Ascending aorta (tissue), 2 donors: ENCODE measurements around the gene NECTIN2. TPM values are rescaled to one million over a fixed set of nuclear protein-coding genes. Genes with fewer than 3 reads are reported as not detected.
"Not testable (repeated sequence)": the region's sequence is repeated elsewhere in the genome, so short reads cannot be mapped to it uniquely, and the experiment has no call there.

Experiments
- DNase-seq, 2 donors: peaks; one replicate each; pipeline ENCODE4 v3.0.0-alpha.2; 2019; ENCODE audit warnings: low spot score in 2 of 2
- H3K27ac ChIP-seq, 2 donors: fragments of 200-600 bp; sonication (generic); one replicate each; pipeline ENCODE4 v1.5.1; 2016 to 2017; ENCODE audit warnings: mild to moderate bottlenecking in 1 of 2
- H3K27me3 ChIP-seq: fragments of 200-600 bp; sonication (generic); one replicate; pipeline ENCODE4 v1.5.1; 2017
- H3K36me3 ChIP-seq, 2 donors: fragments of 200-600 bp; sonication (generic); one replicate each; pipeline ENCODE4 v1.5.1; 2016
- H3K4me1 ChIP-seq, 2 donors: fragments of 200-600 bp; sonication (generic); one replicate each; pipeline ENCODE4 v1.5.1; 2016 to 2017; ENCODE audit warnings: mild to moderate bottlenecking in 1 of 2
- H3K4me3 ChIP-seq, 2 donors: fragments of 200-600 bp; sonication (generic); one replicate each; pipeline ENCODE4 v1.5.1; 2016 to 2017; ENCODE audit warnings: mild to moderate bottlenecking in 1 of 2
- H3K9me3 ChIP-seq, 2 donors: fragments of 200-600 bp; sonication (generic); one replicate each; pipeline ENCODE4 v1.5.1; 2016
- CTCF ChIP-seq, 3 experiments: fragments of 200-600 bp in 2 of 3; fragments of 450-650 bp in 1 of 3; sonication (generic) in 2 of 3; IDR thresholded peaks; one replicate each; pipeline ENCODE4 v1.5.1; 2016 to 2019; ENCODE audit warnings: antibody characterized with exemption in 3 of 3, mild to moderate bottlenecking in 1 of 3, moderate library complexity in 1 of 3
- intact Hi-C: fragments of 100-400 bp; cut with DNase I; formaldehyde crosslinking; loops from one replicate; pipeline ENCODE4 v1.15.1; 2023
- total RNA-seq: library from RNA; depleted of rRNA; stranded (reverse); fragments of >200 nt; gene quantifications from one replicate; pipeline ENCODE4 v1.1.0, GENCODE V29; 2016

The NECTIN2 gene
- total RNA-seq, 1 donor from 2014 or later, result 125 TPM

DNA sequence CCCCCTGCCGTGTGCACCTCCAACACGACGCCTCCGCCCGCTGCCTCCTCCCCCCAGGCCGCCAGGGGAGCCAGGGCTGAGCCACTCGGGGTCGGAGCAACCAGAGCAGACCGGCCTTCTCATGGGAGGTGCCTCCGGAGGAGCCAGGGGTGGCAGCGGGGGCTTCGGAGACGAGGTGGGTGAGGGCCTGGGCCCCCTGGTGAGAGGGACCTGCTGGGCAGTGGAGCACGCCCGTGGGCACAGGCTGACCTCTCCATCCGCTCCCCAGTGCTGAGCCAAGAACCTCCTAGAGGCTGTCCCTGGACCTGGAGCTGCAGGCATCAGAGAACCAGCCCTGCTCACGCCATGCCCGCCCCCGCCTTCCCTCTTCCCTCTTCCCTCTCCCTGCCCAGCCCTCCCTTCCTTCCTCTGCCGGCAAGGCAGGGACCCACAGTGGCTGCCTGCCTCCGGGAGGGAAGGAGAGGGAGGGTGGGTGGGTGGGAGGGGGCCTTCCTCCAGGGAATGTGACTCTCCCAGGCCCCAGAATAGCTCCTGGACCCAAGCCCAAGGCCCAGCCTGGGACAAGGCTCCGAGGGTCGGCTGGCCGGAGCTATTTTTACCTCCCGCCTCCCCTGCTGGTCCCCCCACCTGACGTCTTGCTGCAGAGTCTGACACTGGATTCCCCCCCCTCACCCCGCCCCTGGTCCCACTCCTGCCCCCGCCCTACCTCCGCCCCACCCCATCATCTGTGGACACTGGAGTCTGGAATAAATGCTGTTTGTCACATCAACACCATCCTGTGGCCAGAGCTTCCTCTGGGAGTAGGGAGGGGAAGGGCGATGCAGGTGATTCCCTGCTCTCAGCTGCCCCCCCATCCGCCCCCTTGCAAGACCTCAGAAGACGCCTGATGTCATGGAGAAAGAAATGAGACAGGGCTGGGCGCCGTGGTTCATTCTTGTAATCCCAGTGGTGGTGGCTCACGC lies 25.2 kb upstream of the NECTIN2 start:
- no peaks in the 10 kb centered on the region for H3K9me3 ChIP-seq
- intact Hi-C loops, result loop anchor here (1.0 to 2.0 kb wide), 3 partner anchors 12 to 74 kb away; partner anchors contain the start of gene BCAM
- peak overlapping the region; percentile 82 to 87 for H3K27ac ChIP-seq
- TF ChIP-seq CTCF (IDR thresholded peaks at IDR 0.05), result no peak
- H3K36me3 ChIP-seq, result peaks cover 8 to 20% of the 10 kb centered on the region in 2 donors
- peak; percentile 75 to 93 for DNase-seq
- H3K27me3 ChIP-seq, result no peaks in the 10 kb centered on the region
- H3K4me3 ChIP-seq, result peak overlapping the region in 1 of 2 donors; percentile 44
- peaks cover 0 to 18% of the 10 kb centered on the region in 2 donors for H3K4me1 ChIP-seq

DNA sequence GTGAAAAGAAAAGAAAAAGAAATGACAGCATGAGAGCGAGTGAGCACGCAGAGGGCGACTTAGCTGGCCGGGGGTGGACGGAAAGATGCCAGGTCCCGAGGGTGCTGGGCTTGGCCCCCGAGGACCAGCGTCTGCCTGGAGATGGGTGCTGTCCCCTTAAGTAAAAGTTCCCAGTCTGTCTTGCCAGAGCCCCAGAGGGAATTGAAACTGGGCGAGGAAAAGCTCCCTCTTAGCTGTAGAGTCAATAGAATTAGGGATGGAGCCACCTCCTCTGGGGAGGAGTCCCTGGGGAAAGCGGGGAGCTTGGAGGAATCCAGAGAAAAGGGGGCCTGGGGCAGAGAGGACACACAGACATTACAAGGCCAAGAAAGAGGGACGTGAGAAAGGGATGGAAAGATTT lies 23.9 kb upstream of the NECTIN2 start:
- no peak for TF ChIP-seq CTCF (IDR thresholded peaks at IDR 0.05)
- Histone ChIP-seq H3K36me3 (peaks cover 8 to 16% of the 10 kb centered on the region in 2 donors), H3K27me3 (no peaks in the 10 kb centered on the region), H3K9me3 (no peaks in the 10 kb centered on the region), H3K4me3 (peak overlapping the region in 1 of 2 donors; percentile 44), H3K27ac (peak overlapping the region; percentile 82 to 87), H3K4me1 (peaks cover 0 to 18% of the 10 kb centered on the region in 2 donors)
- intact Hi-C loops, result no loop called here
- DNase-seq, result no peak

- DNase-seq, result no peak
- H3K27me3 ChIP-seq, result no peaks in the 10 kb centered on the region
- H3K9me3 ChIP-seq, result no peaks in the 10 kb centered on the region
- H3K27ac ChIP-seq, result peak overlapping the region; percentile 82 to 87
- peaks cover 0 to 18% of the 10 kb centered on the region in 2 donors for H3K4me1 ChIP-seq
- TF ChIP-seq CTCF (IDR thresholded peaks at IDR 0.05), result no peak
- H3K4me3 ChIP-seq, result no peak overlapping the region
- H3K36me3 ChIP-seq, result peaks cover 8 to 16% of the 10 kb centered on the region in 2 donors
- intact Hi-C loops, result no loop called here
These were observed 23.3 kb upstream of the NECTIN2 start for GRCh38 chr19:44822670-44823372.

- DNase-seq, result no peak
- H3K4me1 ChIP-seq, result peaks cover 0 to 18% of the 10 kb centered on the region in 2 donors
- no peaks in the 10 kb centered on the region for H3K9me3 ChIP-seq
- peak overlapping the region in 1 of 2 donors; percentile 82 for H3K27ac ChIP-seq
- H3K36me3 ChIP-seq, result peaks cover 8 to 15% of the 10 kb centered on the region in 2 donors
- no peak for TF ChIP-seq CTCF (IDR thresholded peaks at IDR 0.05)
- H3K4me3 ChIP-seq, result no peak overlapping the region
- no peaks in the 10 kb centered on the region for H3K27me3 ChIP-seq
- intact Hi-C loops, result no loop called here
These were observed 22.8 kb upstream of the NECTIN2 start for GRCh38 chr19:44823373-44823698.

DNA sequence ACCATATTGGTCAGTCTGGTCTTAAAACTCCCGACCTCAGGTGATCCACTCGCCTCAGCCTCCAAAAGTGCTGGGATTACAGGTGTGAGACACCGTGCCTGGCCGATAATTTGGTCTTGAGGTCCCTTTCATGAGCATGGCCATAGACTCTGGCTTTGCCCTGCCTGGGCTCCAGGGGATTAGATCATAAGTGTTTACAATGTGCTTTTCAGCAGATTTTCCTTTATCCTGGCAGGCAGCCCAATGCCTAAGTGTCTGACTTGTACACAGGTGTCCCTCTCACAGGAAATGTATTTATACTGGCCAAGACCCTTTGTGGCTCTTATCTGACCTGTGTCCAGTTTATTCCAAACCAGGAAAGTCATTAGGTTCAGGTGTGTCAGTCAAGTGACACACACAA lies 21.3 kb upstream of the NECTIN2 start:
- intact Hi-C loops, result no loop called here
- H3K4me1 ChIP-seq, result peaks cover 0 to 18% of the 10 kb centered on the region in 2 donors
- no peak for DNase-seq
- TF ChIP-seq CTCF (IDR thresholded peaks at IDR 0.05), result no peak
- H3K4me3 ChIP-seq, result no peak overlapping the region
- H3K27ac ChIP-seq, result no peak overlapping the region
- H3K27me3 ChIP-seq, result no peaks in the 10 kb centered on the region
- H3K36me3 ChIP-seq, result peaks cover 0 to under 1% of the 10 kb centered on the region in 2 donors
- no peaks in the 10 kb centered on the region for H3K9me3 ChIP-seq

DNA sequence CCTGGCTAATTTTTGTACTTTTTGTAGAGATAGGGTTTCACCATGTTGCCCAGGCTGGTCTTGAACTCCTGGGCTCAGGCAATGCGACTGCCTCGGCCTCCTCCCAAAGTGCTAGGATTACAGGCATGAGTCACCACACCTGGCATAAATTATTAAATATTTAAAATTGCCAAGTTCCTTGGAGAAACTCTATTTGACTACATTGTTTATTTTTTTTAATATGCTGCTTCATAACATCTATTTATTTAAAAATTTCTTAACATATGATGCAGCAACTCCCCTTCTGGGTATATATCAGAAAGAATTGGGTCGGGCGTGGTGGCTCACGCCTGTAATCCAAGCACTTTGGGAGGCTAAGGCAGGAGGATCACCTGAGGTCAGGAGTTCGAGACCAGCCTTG lies 13.2 kb upstream of the NECTIN2 start:
- H3K27ac ChIP-seq, DNase-seq, intact Hi-C loops, H3K4me1 ChIP-seq, H3K36me3 ChIP-seq, H3K9me3 ChIP-seq, H3K27me3 ChIP-seq, H3K4me3 ChIP-seq: not testable (repeated sequence)

- intact Hi-C loops, H3K27me3 ChIP-seq, DNase-seq, H3K4me3 ChIP-seq, H3K9me3 ChIP-seq, H3K27ac ChIP-seq, H3K36me3 ChIP-seq, H3K4me1 ChIP-seq: not testable (repeated sequence)
These were observed 11.7 kb upstream of the NECTIN2 start for GRCh38 chr19:44834399-44834798.
